Activated CD4-positive, alpha-beta memory T cell treated with anti-CD3 and anti-CD28 coated beads for 36 hours (primary cell): ENCODE measurements around the gene C1QTNF7. TPM values are rescaled to one million over a fixed set of nuclear protein-coding genes. Genes with fewer than 3 reads are reported as not detected.

Source experiments
- CTCF ChIA-PET: fragments of 350-600 bp; sonication (Branson Sonifier 250); formaldehyde crosslinking; loops from one replicate; lab custom pipeline; 2021; ENCODE audit warnings: antibody characterized with exemption, inconsistent platforms; lab: Charles Lee
- POLR2A ChIA-PET: fragments of 350-600 bp; sonication (Branson Sonifier 250); formaldehyde crosslinking; loops from one replicate; lab custom pipeline; 2021; ENCODE audit warnings: antibody characterized with exemption; lab: Charles Lee
- DNase-seq: peaks from one replicate; pipeline ENCODE4 v3.0.0-alpha.2; 2020
- H3K27ac Mint-ChIP-seq: one replicate; pipeline ENCODE4 v1.8.0; 2021; ENCODE audit warnings: mixed read lengths
- H3K27me3 Mint-ChIP-seq: one replicate; pipeline ENCODE4 v1.8.0; 2021; ENCODE audit warnings: mixed read lengths
- H3K36me3 Mint-ChIP-seq: one replicate; pipeline ENCODE4 v1.8.0; 2021; ENCODE audit warnings: mixed read lengths
- H3K4me1 Mint-ChIP-seq: one replicate; pipeline ENCODE4 v1.8.0; 2021; ENCODE audit warnings: low read depth, mixed read lengths
- H3K4me3 Mint-ChIP-seq: one replicate; pipeline ENCODE4 v1.8.0; 2021; ENCODE audit warnings: mild to moderate bottlenecking, mixed read lengths
- H3K9me3 Mint-ChIP-seq: one replicate; pipeline ENCODE4 v1.8.0; 2021; ENCODE audit warnings: mixed read lengths
- intact Hi-C: fragments of 100-400 bp; cut with micrococcal nuclease; formaldehyde crosslinking; loops from one replicate; pipeline ENCODE4 v1.15.1; 2023
- total RNA-seq, 2 experiments: library from RNA; stranded (reverse); gene quantifications; one replicate each; pipeline ENCODE4 v1.2.3, GENCODE V29; 2021

The C1QTNF7 gene
- total RNA-seq, 2 experiments from 2014 or later, result not detected

GRCh38 chr4:15443371-15444160, 15.7 kb downstream of the C1QTNF7 start:
- Mint-ChIP-seq H3K9me3 (peaks cover 4% of the 10 kb centered on the region), H3K27me3 (no peaks in the 10 kb centered on the region), H3K27ac (no peak overlapping the region), H3K4me1 (no peaks in the 10 kb centered on the region), H3K4me3 (no peak overlapping the region), H3K36me3 (no peaks in the 10 kb centered on the region)
- ChIA-PET POLR2A (no interaction called here), CTCF (interaction anchor here (3.3 kb wide), 1 partner anchor 14 kb away, joined by 10 read pairs; no protein-coding TSS in a partner anchor)
- intact Hi-C loops, result no loop called here
- no peak for DNase-seq

GRCh38 chr4:15444276-15444675, 16.4 kb downstream of the C1QTNF7 start:
- H3K27me3 Mint-ChIP-seq, result no peaks in the 10 kb centered on the region
- no peak overlapping the region for H3K4me3 Mint-ChIP-seq
- no peaks in the 10 kb centered on the region for H3K4me1 Mint-ChIP-seq
- peaks cover 4% of the 10 kb centered on the region for H3K9me3 Mint-ChIP-seq
- H3K27ac Mint-ChIP-seq, result no peak overlapping the region
- intact Hi-C loops, result no loop called here
- ChIA-PET CTCF (interaction anchor here (3.3 kb wide), 1 partner anchor 13 kb away, joined by 10 read pairs; no protein-coding TSS in a partner anchor), POLR2A (no interaction called here)
- no peaks in the 10 kb centered on the region for H3K36me3 Mint-ChIP-seq
- DNase-seq, result no peak

- ChIA-PET POLR2A (no interaction called here), CTCF (interaction anchor here (3.3 kb wide), 1 partner anchor 12 kb away, joined by 10 read pairs; no protein-coding TSS in a partner anchor)
- DNase-seq, result no peak
- Mint-ChIP-seq H3K9me3 (peaks cover 4% of the 10 kb centered on the region), H3K4me3 (no peak overlapping the region), H3K27ac (no peak overlapping the region), H3K4me1 (no peaks in the 10 kb centered on the region), H3K36me3 (no peaks in the 10 kb centered on the region), H3K27me3 (no peaks in the 10 kb centered on the region)
- intact Hi-C loops, result no loop called here
Observed at GRCh38 chr4:15444879-15445547, 17.2 kb downstream of the C1QTNF7 start.

DNA sequence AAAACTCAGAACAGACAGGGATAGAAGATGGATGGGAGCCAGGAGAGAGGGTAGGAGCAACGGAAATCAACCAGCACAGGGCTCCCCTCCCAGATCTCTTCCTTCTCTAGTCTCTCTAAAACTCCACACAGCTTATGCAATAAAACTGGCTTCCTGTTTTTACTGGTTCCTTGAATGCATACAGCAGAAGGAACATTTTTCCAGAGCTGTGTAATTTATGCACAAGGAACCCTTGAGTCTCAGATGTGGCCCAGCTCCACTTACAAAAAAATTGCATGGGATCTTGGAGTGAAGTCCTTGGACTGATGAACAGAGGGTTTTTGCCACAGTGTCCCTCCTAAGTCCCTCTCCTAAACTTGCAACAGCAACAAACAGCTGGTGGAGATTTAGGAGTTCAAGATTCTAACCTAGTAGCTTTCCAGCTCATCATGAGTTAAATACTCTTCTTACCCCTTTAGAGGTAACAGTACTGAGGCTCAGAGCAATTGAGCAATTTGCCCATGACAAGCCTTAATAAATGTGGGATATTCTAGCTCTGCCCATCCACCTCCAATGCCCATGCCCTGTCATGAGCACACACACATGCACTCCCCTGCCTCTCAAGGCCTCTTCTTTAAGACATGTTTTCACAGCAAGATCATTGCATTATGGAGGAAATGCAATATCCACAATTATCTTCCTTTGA, 23.5 kb downstream of the C1QTNF7 start:
- H3K9me3 Mint-ChIP-seq, result peaks cover 3% of the 10 kb centered on the region

DNA sequence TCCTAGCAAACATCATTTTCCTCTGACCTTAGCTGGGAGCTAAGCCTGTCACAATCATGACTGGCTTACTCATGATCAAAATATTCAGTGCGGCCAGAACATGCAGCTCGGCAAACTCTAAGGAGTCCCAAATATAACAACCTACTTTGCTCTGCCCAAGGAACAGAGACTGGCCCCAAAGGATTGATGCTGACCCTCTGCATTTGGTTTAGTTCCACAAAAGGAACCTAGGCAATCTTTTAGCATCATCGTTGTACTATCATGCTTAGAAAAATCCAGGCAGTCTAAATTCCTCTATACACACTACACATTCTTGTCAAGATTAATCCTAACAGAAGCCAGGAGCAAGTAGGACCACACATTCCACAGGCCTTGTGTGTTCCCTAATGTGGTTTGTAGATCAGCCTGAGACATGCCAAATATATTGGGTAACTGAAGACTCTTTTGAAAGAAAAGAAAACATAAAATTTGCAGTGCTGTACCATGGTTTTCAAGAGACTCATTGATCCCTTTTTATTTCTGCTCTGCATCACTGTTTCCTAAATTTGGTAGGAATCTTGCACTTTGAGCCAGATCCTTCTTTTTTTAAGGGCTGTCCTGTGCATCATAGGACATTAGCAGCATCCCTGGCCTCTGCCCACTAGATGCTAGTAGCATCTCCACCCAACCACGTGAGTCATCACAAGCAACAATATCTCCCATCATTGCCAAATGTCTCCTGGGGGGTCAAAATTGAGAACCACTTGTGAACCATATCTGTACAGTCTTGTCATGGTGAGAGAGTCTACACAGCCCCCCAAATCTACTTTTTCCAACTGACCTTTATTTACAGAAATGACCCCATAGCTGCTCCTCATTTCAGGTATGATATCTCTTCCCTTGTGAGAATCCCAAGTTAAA, 24.3 kb downstream of the C1QTNF7 start:
- Mint-ChIP-seq H3K27me3 (no peaks in the 10 kb centered on the region), H3K9me3 (no peaks in the 10 kb centered on the region), H3K36me3 (no peaks in the 10 kb centered on the region), H3K4me1 (no peaks in the 10 kb centered on the region), H3K4me3 (no peak overlapping the region), H3K27ac (no peak overlapping the region)
- DNase-seq, result no peak
- ChIA-PET CTCF (interaction anchor here (1.2 kb wide), 1 partner anchor 11 kb away, joined by 3 read pairs; no protein-coding TSS in a partner anchor), POLR2A (no interaction called here)
- intact Hi-C loops, result no loop called here

More for the DNA sequence above, 23.5 kb downstream of the C1QTNF7 start:
- no peaks in the 10 kb centered on the region for H3K27me3 Mint-ChIP-seq
- ChIA-PET CTCF (interaction anchor here (0.6 to 1.2 kb wide), 2 partner anchors 11 to 15 kb away, joined by 3 read pairs; no protein-coding TSS in a partner anchor), POLR2A (no interaction called here)
- no peaks in the 10 kb centered on the region for H3K36me3 Mint-ChIP-seq
- no peak overlapping the region for H3K4me3 Mint-ChIP-seq
- H3K4me1 Mint-ChIP-seq, result no peaks in the 10 kb centered on the region
- no peak overlapping the region for H3K27ac Mint-ChIP-seq
- intact Hi-C loops, result no loop called here
- no peak for DNase-seq

DNA sequence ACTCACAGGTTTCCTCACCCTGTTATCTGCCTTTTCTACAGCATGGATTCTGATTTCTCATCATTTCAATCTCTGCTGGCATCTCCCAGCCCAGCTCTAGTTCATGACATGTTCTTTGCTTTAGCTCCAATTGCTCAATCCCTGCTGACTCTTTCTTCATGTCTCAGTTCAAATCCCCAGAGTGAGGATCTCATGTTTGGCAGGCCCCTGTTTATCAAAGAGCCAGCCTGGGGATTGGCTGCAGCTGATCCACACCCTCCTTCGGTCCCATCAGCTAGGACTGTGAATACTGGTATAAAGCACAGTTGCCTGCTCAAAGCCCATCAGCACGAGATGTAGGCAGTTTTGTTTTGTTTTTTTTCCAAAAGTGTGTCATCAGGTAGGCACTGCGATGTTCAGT, 27.5 kb downstream of the C1QTNF7 start:
- no peak overlapping the region for H3K27ac Mint-ChIP-seq
- intact Hi-C loops, result loop anchor here (5.0 kb wide), 1 partner anchor 1803 kb away; no protein-coding TSS in a partner anchor
- H3K4me1 Mint-ChIP-seq, result no peaks in the 10 kb centered on the region
- no peak overlapping the region for H3K4me3 Mint-ChIP-seq
- H3K36me3 Mint-ChIP-seq, result no peaks in the 10 kb centered on the region
- ChIA-PET CTCF (interaction anchor here (1.1 to 2.6 kb wide), 3 partner anchors 223 to 1800 kb away, joined by 3 to 12 read pairs (median 3); no protein-coding TSS in a partner anchor), POLR2A (no interaction called here)
- H3K9me3 Mint-ChIP-seq, result no peaks in the 10 kb centered on the region
- peaks cover 3% of the 10 kb centered on the region for H3K27me3 Mint-ChIP-seq
- DNase-seq, result no peak

- no peaks in the 10 kb centered on the region for H3K4me1 Mint-ChIP-seq
- no peaks in the 10 kb centered on the region for H3K9me3 Mint-ChIP-seq
- H3K4me3 Mint-ChIP-seq, result no peak overlapping the region
- DNase-seq, result no peak
- H3K27ac Mint-ChIP-seq, result no peak overlapping the region
- H3K27me3 Mint-ChIP-seq, result peaks cover 3% of the 10 kb centered on the region
- CTCF ChIA-PET, result interaction anchor here (0.6 to 4.4 kb wide), 33 partner anchors 12 to 1809 kb away, joined by 3 to 50 read pairs (median 4); partner anchors contain the start of genes CC2D2A and FAM200B
- intact Hi-C loops, result loop anchor here (1.0 to 5.0 kb wide), 4 partner anchors 61 to 1805 kb away; no protein-coding TSS in a partner anchor
- H3K36me3 Mint-ChIP-seq, result no peaks in the 10 kb centered on the region
- POLR2A ChIA-PET, result no interaction called here
Observed at GRCh38 chr4:15457406-15458201, 29.8 kb downstream of the C1QTNF7 start.

DNA sequence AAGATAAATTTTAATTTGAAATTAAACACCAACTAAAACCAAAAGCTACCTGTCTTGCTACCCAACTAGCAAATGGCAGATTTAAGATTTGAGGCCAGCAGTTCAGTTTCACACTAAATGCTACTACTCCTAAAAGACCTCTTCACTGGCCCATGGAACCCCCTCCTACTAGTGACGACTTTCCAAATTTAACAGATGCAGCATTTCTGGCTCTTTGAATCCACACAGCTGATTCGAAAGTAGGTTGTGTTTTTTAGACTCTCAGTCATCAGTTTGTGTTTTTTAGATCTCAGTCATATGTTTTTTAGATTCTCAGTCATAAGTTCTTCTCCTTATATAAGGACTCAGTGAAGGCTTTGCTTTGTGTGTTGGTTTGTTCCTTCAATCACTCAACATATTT, 30.8 kb downstream of the C1QTNF7 start:
- H3K4me1 Mint-ChIP-seq, result no peaks in the 10 kb centered on the region
- H3K27ac Mint-ChIP-seq, result no peak overlapping the region
- H3K4me3 Mint-ChIP-seq, result no peak overlapping the region
- no peaks in the 10 kb centered on the region for H3K36me3 Mint-ChIP-seq
- no peaks in the 10 kb centered on the region for H3K9me3 Mint-ChIP-seq
- peaks cover 3% of the 10 kb centered on the region for H3K27me3 Mint-ChIP-seq
- ChIA-PET CTCF (interaction anchor here (0.8 to 4.4 kb wide), 12 partner anchors 11 to 502 kb away, joined by 3 to 50 read pairs (median 6); partner anchors contain the start of gene CC2D2A), POLR2A (no interaction called here)
- intact Hi-C loops, result loop anchor here (5.0 kb wide), 1 partner anchor 1806 kb away; no protein-coding TSS in a partner anchor
- DNase-seq, result no peak

GRCh38 chr4:15459706-15460105, 31.9 kb downstream of the C1QTNF7 start:
- no peak for DNase-seq
- intact Hi-C loops, result loop anchor here (5.0 kb wide), 1 partner anchor 1807 kb away; no protein-coding TSS in a partner anchor
- Mint-ChIP-seq H3K27me3 (peaks cover 3% of the 10 kb centered on the region), H3K27ac (no peak overlapping the region), H3K9me3 (no peaks in the 10 kb centered on the region), H3K4me1 (no peaks in the 10 kb centered on the region), H3K4me3 (no peak overlapping the region), H3K36me3 (no peaks in the 10 kb centered on the region)
- ChIA-PET POLR2A (interaction anchor here (0.7 kb wide), 1 partner anchor 11 kb away, joined by 3 read pairs; no protein-coding TSS in a partner anchor), CTCF (interaction anchor here (0.7 to 4.4 kb wide), 2 partner anchors 10 to 229 kb away, joined by 3 to 31 read pairs; partner anchors contain the start of gene CC2D2A)

GRCh38 chr4:15466596-15466995, 38.8 kb downstream of the C1QTNF7 start:
- intact Hi-C loops, result no loop called here
- ChIA-PET POLR2A (no interaction called here), CTCF (interaction anchor here (0.9 kb wide), 1 partner anchor 11 kb away, joined by 3 read pairs; no protein-coding TSS in a partner anchor)

More at GRCh38 chr4:15466596-15466995, 38.8 kb downstream of the C1QTNF7 start:
- H3K27me3 Mint-ChIP-seq, result peaks cover 2% of the 10 kb centered on the region
- H3K27ac Mint-ChIP-seq, result no peak overlapping the region
- no peaks in the 10 kb centered on the region for H3K36me3 Mint-ChIP-seq
- H3K4me3 Mint-ChIP-seq, result no peak overlapping the region
- DNase-seq, result no peak
- H3K4me1 Mint-ChIP-seq, result peaks cover 15% of the 10 kb centered on the region
- H3K9me3 Mint-ChIP-seq, result no peaks in the 10 kb centered on the region
